Chondrocyte (in vitro differentiated cells): ENCODE results near the gene CACNA1C. TPM values are rescaled to one million over a fixed set of nuclear protein-coding genes. Genes with fewer than 3 reads are reported as not detected.

Experiments used
- DNase-seq: peaks from one replicate; pipeline ENCODE4 v3.0.0; 2021; ENCODE audit warnings: mixed read lengths, low spot score
- H3K27ac Mint-ChIP-seq: one replicate; pipeline ENCODE4 v1.8.0; 2021; ENCODE audit warnings: mild to moderate bottlenecking, moderate library complexity, mixed read lengths; ENCODE audit not compliant: unreplicated experiment
- H3K27me3 Mint-ChIP-seq: 2 replicates; pipeline ENCODE4 v1.8.0; 2021; ENCODE audit warnings: low read depth, mixed read lengths
- H3K36me3 Mint-ChIP-seq: 2 replicates; pipeline ENCODE4 v1.8.0; 2021; ENCODE audit warnings: low read depth, mixed read lengths
- H3K4me1 Mint-ChIP-seq: 2 replicates; pipeline ENCODE4 v1.8.0; 2021; ENCODE audit warnings: low read depth, mild to moderate bottlenecking, mixed read lengths
- H3K4me3 Mint-ChIP-seq: one replicate; pipeline ENCODE4 v1.8.0; 2021; ENCODE audit warnings: mild to moderate bottlenecking, moderate library complexity, mixed read lengths; ENCODE audit not compliant: unreplicated experiment
- H3K9me3 Mint-ChIP-seq: 2 replicates; pipeline ENCODE4 v1.8.0; 2021; ENCODE audit warnings: low read depth, mixed read lengths
- CTCF ChIP-seq: fragments of 200-600 bp; sonication (generic); IDR thresholded peaks from 2 replicates; pipeline ENCODE4 v1.5.0; 2021; ENCODE audit warnings: antibody characterized with exemption, mild to moderate bottlenecking, moderate library complexity
- total RNA-seq: library from RNA; stranded (reverse); gene quantifications from 3 replicates; pipeline ENCODE4 v1.2.1, GENCODE V29; 2021

CACNA1C gene
- total RNA-seq, 1 donor from 2014 or later: 27.0 TPM

GRCh38 chr12:2341051-2341751 lies 288.4 kb downstream of the CACNA1C start:
- Mint-ChIP-seq H3K27ac (peak overlapping the region; percentile 90), H3K4me3 (no peak overlapping the region), H3K27me3 (no peaks in the 10 kb centered on the region), H3K36me3 (no peaks in the 10 kb centered on the region), H3K9me3 (no peaks in the 10 kb centered on the region), H3K4me1 (peaks cover 83% of the 10 kb centered on the region)
- TF ChIP-seq CTCF: no peak
- no peak for DNase-seq

- Mint-ChIP-seq H3K27ac (peak overlapping the region; percentile 90), H3K27me3 (no peaks in the 10 kb centered on the region)
Measured at GRCh38 chr12:2341871-2342270, 289.1 kb downstream of the CACNA1C start.

GRCh38 chr12:2343681-2344080 lies 290.9 kb downstream of the CACNA1C start:
- no peaks in the 10 kb centered on the region for H3K27me3 Mint-ChIP-seq
- no peak overlapping the region for H3K27ac Mint-ChIP-seq
- H3K36me3 Mint-ChIP-seq: no peaks in the 10 kb centered on the region
- no peak for DNase-seq
- no peak overlapping the region for H3K4me3 Mint-ChIP-seq
- peaks cover 86% of the 10 kb centered on the region for H3K4me1 Mint-ChIP-seq
- H3K9me3 Mint-ChIP-seq: no peaks in the 10 kb centered on the region
- no peak for TF ChIP-seq CTCF

More at GRCh38 chr12:2341871-2342270, 289.1 kb downstream of the CACNA1C start:
- no peak for DNase-seq
- H3K9me3 Mint-ChIP-seq: no peaks in the 10 kb centered on the region
- H3K4me1 Mint-ChIP-seq: peaks cover 83% of the 10 kb centered on the region
- TF ChIP-seq CTCF: no peak
- no peaks in the 10 kb centered on the region for H3K36me3 Mint-ChIP-seq
- H3K4me3 Mint-ChIP-seq: no peak overlapping the region

- Mint-ChIP-seq H3K4me3 (no peak overlapping the region), H3K36me3 (no peaks in the 10 kb centered on the region), H3K27me3 (no peaks in the 10 kb centered on the region), H3K4me1 (peaks cover 86% of the 10 kb centered on the region), H3K27ac (no peak overlapping the region), H3K9me3 (no peaks in the 10 kb centered on the region)
- no peak for TF ChIP-seq CTCF
- no peak for DNase-seq
Measured at GRCh38 chr12:2344476-2344875, 291.7 kb downstream of the CACNA1C start.

- H3K27ac Mint-ChIP-seq: peak overlapping the region; percentile 68
- H3K4me3 Mint-ChIP-seq: no peak overlapping the region
- no peak for DNase-seq
- peaks cover 84% of the 10 kb centered on the region for H3K4me1 Mint-ChIP-seq
- H3K9me3 Mint-ChIP-seq: no peaks in the 10 kb centered on the region
- TF ChIP-seq CTCF: no peak
- no peaks in the 10 kb centered on the region for H3K36me3 Mint-ChIP-seq
- H3K27me3 Mint-ChIP-seq: no peaks in the 10 kb centered on the region
Measured at GRCh38 chr12:2344885-2345284, 292.1 kb downstream of the CACNA1C start.
